ENCODE measurements around the gene LHFPL4.
"Not testable (repeated sequence)": the region's sequence is repeated elsewhere in the genome, so short reads cannot be mapped to it uniquely, and the experiment has no call there.

The LHFPL4 gene

GRCh38 chr3:9569054-9569453 is 15.4 kb upstream of the LHFPL4 start (continued):
- TF ChIP-seq, protein P1, sequence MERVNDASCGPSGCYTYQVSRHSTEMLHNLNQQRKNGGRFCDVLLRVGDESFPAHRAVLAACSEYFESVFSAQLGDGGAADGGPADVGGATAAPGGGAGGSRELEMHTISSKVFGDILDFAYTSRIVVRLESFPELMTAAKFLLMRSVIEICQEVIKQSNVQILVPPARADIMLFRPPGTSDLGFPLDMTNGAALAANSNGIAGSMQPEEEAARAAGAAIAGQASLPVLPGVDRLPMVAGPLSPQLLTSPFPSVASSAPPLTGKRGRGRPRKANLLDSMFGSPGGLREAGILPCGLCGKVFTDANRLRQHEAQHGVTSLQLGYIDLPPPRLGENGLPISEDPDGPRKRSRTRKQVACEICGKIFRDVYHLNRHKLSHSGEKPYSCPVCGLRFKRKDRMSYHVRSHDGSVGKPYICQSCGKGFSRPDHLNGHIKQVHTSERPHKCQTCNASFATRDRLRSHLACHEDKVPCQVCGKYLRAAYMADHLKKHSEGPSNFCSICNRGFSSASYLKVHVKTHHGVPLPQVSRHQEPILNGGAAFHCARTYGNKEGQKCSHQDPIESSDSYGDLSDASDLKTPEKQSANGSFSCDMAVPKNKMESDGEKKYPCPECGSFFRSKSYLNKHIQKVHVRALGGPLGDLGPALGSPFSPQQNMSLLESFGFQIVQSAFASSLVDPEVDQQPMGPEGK (CRISPR knock-in tag; IDR thresholded peaks at IDR 0.05; ENCODE audit: borderline replicate concordance): no peak

DNA sequence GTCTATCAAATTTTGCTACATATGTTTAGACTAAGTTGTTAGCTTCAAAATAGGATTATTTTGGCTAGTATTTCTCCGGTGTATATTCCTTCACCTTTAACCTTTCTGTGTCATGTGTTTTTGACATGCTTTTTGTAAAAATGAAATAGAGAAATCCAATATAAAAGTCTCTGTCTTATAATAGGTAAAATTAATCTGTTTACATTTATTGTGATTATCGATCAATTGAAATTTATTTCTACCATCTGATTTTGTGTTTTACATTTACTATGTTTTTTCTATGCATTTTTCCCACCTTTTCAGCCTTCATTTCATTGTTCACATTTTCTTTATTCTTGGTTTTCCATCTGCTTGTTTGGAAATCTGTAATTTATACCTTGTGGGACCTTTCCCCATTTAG is 11.7 kb upstream of the LHFPL4 start:
- ATAC-seq: no peak
- TF ChIP-seq BACH2 (CRISPR knock-in tag; IDR thresholded peaks at IDR 0.05; ENCODE audit: borderline replicate concordance) (no peak), CSDC2 (CRISPR knock-in tag; IDR thresholded peaks at IDR 0.05) (no peak), ZNF8 (CRISPR knock-in tag; IDR thresholded peaks at IDR 0.05) (no peak), PPARA (CRISPR knock-in tag; IDR thresholded peaks at IDR 0.05; ENCODE audit: borderline replicate concordance) (no peak), ZNF70 (CRISPR knock-in tag; IDR thresholded peaks at IDR 0.05) (no peak), RARB (CRISPR knock-in tag; IDR thresholded peaks at IDR 0.05) (no peak), SNAI2 (CRISPR knock-in tag; IDR thresholded peaks at IDR 0.05) (no peak), ESRRG (CRISPR knock-in tag; IDR thresholded peaks at IDR 0.05) (no peak), ZFP30 (CRISPR knock-in tag; IDR thresholded peaks at IDR 0.05) (no peak), OSR1 (CRISPR knock-in tag; IDR thresholded peaks at IDR 0.05) (no peak), ARNTL (CRISPR knock-in tag; IDR thresholded peaks at IDR 0.05; ENCODE audit: borderline replicate concordance, low read depth) (no peak)
- TF ChIP-seq, protein P2, sequence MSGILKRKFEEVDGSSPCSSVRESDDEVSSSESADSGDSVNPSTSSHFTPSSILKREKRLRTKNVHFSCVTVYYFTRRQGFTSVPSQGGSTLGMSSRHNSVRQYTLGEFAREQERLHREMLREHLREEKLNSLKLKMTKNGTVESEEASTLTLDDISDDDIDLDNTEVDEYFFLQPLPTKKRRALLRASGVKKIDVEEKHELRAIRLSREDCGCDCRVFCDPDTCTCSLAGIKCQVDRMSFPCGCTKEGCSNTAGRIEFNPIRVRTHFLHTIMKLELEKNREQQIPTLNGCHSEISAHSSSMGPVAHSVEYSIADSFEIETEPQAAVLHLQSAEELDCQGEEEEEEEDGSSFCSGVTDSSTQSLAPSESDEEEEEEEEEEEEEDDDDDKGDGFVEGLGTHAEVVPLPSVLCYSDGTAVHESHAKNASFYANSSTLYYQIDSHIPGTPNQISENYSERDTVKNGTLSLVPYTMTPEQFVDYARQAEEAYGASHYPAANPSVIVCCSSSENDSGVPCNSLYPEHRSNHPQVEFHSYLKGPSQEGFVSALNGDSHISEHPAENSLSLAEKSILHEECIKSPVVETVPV (CRISPR knock-in tag; IDR thresholded peaks at IDR 0.05): no peak
- TF ChIP-seq, protein P3, sequence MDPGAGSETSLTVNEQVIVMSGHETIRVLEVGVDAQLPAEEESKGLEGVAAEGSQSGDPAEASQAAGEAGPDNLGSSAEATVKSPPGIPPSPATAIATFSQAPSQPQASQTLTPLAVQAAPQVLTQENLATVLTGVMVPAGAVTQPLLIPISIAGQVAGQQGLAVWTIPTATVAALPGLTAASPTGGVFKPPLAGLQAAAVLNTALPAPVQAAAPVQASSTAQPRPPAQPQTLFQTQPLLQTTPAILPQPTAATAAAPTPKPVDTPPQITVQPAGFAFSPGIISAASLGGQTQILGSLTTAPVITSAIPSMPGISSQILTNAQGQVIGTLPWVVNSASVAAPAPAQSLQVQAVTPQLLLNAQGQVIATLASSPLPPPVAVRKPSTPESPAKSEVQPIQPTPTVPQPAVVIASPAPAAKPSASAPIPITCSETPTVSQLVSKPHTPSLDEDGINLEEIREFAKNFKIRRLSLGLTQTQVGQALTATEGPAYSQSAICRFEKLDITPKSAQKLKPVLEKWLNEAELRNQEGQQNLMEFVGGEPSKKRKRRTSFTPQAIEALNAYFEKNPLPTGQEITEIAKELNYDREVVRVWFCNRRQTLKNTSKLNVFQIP (CRISPR knock-in tag; IDR thresholded peaks at IDR 0.05; ENCODE audit: borderline replicate concordance, low read depth): no peak
- TF ChIP-seq, protein P1 (CRISPR knock-in tag; IDR thresholded peaks at IDR 0.05; ENCODE audit: borderline replicate concordance): no peak

DNA sequence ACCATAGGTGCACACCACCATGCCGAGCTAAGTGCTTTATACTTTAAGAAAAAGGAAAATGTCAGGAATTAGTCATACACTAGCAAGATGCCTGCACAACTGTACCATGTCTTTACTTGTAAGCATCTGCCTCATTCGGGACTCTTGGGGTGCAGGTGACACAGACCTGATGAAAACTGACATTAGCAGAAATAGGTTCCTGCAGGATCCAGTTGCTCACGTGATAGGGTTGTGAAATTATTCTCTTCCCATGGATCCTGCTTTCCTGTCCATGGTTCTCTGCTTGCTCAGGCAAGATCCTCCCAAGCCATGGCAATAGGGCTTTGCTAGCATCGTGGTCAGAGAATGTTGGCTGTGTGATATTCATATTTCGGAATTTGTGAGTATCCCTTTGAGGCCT is 10.2 kb upstream of the LHFPL4 start:
- no peak for TF ChIP-seq ZFP30 (CRISPR knock-in tag; IDR thresholded peaks at IDR 0.05)
- TF ChIP-seq PPARA (CRISPR knock-in tag; IDR thresholded peaks at IDR 0.05; ENCODE audit: borderline replicate concordance): no peak
- no peak for TF ChIP-seq ZFP3 (CRISPR knock-in tag; IDR thresholded peaks at IDR 0.05)
- no peak for TF ChIP-seq OSR1 (CRISPR knock-in tag; IDR thresholded peaks at IDR 0.05)
- no peak for TF ChIP-seq RARB (CRISPR knock-in tag; IDR thresholded peaks at IDR 0.05)
- TF ChIP-seq TOX (CRISPR knock-in tag; IDR thresholded peaks at IDR 0.05; ENCODE audit: borderline replicate concordance): no peak
- TF ChIP-seq GLIS3 (CRISPR knock-in tag; IDR thresholded peaks at IDR 0.05): no peak
- no peak for ATAC-seq

DNA sequence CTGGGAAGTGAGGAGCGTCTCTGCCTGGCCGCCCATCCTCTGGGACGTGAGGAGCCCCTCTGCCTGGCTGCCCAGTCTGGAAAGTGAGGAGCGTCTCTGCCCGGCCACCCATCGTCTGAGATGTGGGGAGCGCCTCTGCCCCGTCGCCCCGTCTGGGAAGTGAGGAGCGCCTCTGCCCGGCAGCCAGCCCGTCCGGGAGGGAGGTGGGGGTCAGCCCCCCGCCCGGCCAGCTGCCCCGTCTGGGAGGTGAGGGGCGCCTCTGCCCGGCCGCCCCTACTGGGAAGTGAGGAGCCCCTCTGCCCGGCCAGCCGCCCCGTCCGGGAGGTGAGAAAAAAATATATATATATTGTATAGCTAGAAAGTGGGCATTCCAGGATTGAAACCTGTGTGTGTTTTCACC is 6.4 kb upstream of the LHFPL4 start:
- ATAC-seq: not testable (repeated sequence)

- no peak for TF ChIP-seq ZNF565 (CRISPR knock-in tag; conservative IDR thresholded peaks at IDR 0.05; ENCODE audit: low read depth)
- 0 out of 2 replicates have a peak, but pooled peaks have one; percentile 27 for TF ChIP-seq ZNF70 (CRISPR knock-in tag; IDR thresholded peaks at IDR 0.05)
- no peak for TF ChIP-seq ESRRG (CRISPR knock-in tag; IDR thresholded peaks at IDR 0.05)
- peak; percentile 15; the same call in 1 of the 3 replicates for ATAC-seq
Measured at GRCh38 chr3:9553948-9554513, 409 bp upstream of the LHFPL4 start.

Measured in SK-N-SH treated with all-trans-retinoic acid at 6 μM for 48 hours (cell line).